ENCODE data around the gene TSPAN18. TPM values are rescaled to one million over a fixed set of nuclear protein-coding genes. Genes with fewer than 3 reads are reported as not detected.

Gene TSPAN18, protein sequence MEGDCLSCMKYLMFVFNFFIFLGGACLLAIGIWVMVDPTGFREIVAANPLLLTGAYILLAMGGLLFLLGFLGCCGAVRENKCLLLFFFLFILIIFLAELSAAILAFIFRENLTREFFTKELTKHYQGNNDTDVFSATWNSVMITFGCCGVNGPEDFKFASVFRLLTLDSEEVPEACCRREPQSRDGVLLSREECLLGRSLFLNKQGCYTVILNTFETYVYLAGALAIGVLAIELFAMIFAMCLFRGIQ
- total RNA-seq, result 0.38 and 1.8 TPM in 2 replicates

DNA sequence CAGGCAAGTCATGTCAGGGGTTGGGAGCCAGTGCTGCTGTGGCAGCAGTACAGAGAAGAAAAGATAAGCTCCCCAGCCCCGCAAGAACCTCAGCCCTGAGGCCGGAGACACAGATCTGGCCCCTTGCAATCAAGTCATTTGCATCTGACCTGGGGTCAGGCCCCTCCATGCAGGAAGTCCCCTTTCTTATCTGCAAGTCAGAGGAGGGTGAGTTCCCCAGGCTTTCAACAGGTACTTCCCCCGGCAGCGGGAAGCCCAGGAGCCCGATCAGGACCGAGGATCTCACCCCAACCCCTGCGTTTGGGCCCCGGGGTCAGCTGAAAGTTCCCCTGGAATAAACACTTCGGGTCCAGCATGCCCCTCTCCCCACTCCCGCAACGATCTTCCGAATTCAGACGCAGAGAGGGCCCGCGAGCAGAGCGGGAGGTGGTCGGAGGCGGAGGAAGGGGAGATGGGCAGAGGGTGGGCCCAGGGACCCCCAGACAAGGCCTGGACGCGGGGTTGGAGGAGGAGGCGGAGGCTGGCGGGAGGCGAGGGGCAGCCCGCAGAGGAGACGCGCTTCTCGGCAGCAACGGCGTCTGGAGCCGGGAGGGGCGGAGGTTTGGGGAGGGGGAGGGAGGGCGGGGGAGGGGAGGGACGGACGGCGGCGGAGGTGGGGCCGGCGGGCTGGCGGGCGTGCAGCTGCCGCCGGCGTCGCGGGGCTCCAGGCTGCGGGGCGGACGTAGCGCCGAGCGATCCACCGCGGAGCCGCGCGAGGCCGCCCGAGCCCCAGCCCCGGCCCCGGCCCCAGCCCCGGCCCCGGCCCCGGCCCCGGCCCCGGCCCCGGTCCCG, at the start of gene TSPAN18:
Gene TSPAN18 (plus strand): TSS at position 680 of the 831 bp plus-strand sequence. CDS start 179,455 bp downstream, outside the sequence.

DNA sequence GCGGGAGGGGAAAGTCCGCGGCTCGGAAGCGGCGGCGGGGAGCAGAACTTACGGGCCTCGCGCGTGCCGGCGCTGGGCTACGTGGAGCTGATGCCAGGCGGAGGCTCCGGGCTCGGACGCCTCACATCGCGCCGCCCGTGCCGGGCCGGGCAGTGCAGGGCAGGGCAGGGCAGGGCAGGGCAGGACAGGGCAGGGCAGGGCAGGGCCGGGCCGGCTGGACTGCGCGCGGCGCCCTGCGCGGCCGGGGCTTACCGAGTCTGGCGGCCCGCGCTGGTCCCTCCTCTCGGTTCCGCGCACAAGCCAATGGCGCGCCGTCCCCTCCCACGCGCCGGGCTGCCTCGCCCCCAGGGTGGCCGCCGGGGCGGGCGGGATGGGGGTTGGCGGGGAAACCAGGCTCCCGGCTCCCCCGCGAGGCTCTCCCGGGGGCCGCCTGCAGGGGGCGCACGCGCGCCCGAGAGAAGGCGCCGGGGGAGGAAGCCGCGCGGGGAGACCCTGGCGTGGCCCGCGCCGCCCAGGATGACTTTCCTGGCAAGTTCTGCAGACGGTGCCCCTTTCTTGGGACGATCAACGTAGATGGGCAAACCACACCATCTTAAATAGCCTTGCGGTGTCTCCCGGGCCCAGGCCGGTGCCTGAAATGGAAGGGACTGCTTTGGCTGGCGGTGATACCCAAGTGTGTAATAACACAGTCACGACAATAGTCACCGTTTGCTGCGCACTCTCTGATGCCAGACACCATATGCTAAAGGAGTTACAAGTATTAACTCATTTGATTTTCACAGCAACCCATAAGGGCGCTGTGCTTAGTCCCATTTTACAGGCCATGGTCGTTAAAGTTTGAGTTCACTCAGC, 224.1 kb downstream of the TSPAN18 start, which contains the start of gene TP53I11:
Gene TP53I11 (minus strand): TSS at position 259 of the 852 bp plus-strand sequence. CDS start 12,548 bp downstream, outside the sequence.

Other genes with a start within 250 kb of the TSPAN18 start
- gene CD82, start 161.3 kb upstream of the TSPAN18 start, total RNA-seq, result 24.3 and 38.8 TPM in 2 replicates
- 13.1 and 18.3 TPM in 2 replicates for gene TP53I11, start 223.9 kb downstream of the TSPAN18 start, total RNA-seq

Measured in mesangial cell (primary cell).